K562 (cell line): ENCODE results near the gene AHCYL2. TPM values are rescaled to one million over a fixed set of nuclear protein-coding genes. Genes with fewer than 3 reads are reported as not detected.

Experiments
- DIDO1 ChIP-seq: fragments of 450-650 bp; IDR thresholded peaks from 2 replicates; pipeline ENCODE4 v1.6.1; 2016; ENCODE audit warnings: low read depth, missing biosample characterization, missing genetic modification characterization
- ETS2 ChIP-seq: IDR thresholded peaks from 2 replicates; pipeline ENCODE4 v1.6.1; 2016; ENCODE audit warnings: borderline replicate concordance, missing genetic modification characterization, mild to moderate bottlenecking, moderate library complexity, missing compliant biosample characterization; ENCODE audit not compliant: poor library complexity, severe bottlenecking
- EWSR1 ChIP-seq: fragments of 450-650 bp; IDR thresholded peaks from 2 replicates; pipeline ENCODE4 v1.6.1; 2018; ENCODE audit warnings: borderline replicate concordance, mild to moderate bottlenecking, low read depth, moderate library complexity; ENCODE audit not compliant: partially characterized antibody
- FOXP1 ChIP-seq: sonication (generic); formaldehyde crosslinking; IDR thresholded peaks from 2 replicates; pipeline ENCODE4 v1.8.0; 2022; ENCODE audit warnings: mild to moderate bottlenecking, missing genetic modification reagents
- MED1 ChIP-seq: sonication (generic); formaldehyde crosslinking; IDR thresholded peaks from 2 replicates; pipeline ENCODE4 v1.8.1; 2023; ENCODE audit warnings: missing genetic modification reagents, borderline replicate concordance
- MEF2D ChIP-seq: conservative IDR thresholded peaks from 2 replicates; pipeline ENCODE4 v1.6.1; 2016; ENCODE audit warnings: low read depth, missing genetic modification characterization, missing compliant biosample characterization
- NR2C2 ChIP-seq, 2 experiments: fragments of 200-800 bp in 1 of 2; sonication (Bioruptor generic) in 1 of 2; sonication (generic) in 1 of 2; formaldehyde crosslinking in 1 of 2; IDR thresholded peaks; 2 replicates each; pipeline versions ENCODE4 v1.6.1 to v1.8.0; 2016 to 2022; ENCODE audit warnings: mild to moderate bottlenecking in 1 of 2, missing compliant biosample characterization in 1 of 2, missing genetic modification characterization in 1 of 2, missing genetic modification reagents in 1 of 2
- NR4A1 ChIP-seq, 2 experiments: fragments of 250-450 bp in 1 of 2; fragments of 450-650 bp in 1 of 2; sonication (Bioruptor Pico) in 1 of 2; IDR thresholded peaks; 2 replicates each; pipeline versions ENCODE4 v1.4.0 to v1.6.1; 2016 to 2020; ENCODE audit warnings: mild to moderate bottlenecking in 2 of 2, missing compliant biosample characterization in 1 of 2, missing genetic modification characterization in 1 of 2, moderate library complexity in 1 of 2
- PCBP2 ChIP-seq: fragments of 200-400 bp; formaldehyde crosslinking; IDR thresholded peaks from 2 replicates; pipeline ENCODE4 v1.6.1; 2018; ENCODE audit warnings: low read length, low read depth, mild to moderate bottlenecking, moderate library complexity; ENCODE audit not compliant: poor library complexity, severe bottlenecking
- POLR2H ChIP-seq: IDR thresholded peaks from 2 replicates; pipeline ENCODE4 v1.6.1; 2016; ENCODE audit warnings: missing genetic modification characterization, low read depth, mild to moderate bottlenecking, control low read depth, missing compliant biosample characterization, moderate library complexity
- PRMT5 ChIP-seq: sonication (generic); formaldehyde crosslinking; IDR thresholded peaks from 2 replicates; pipeline ENCODE4 v1.5.0; 2020; ENCODE audit warnings: missing genetic modification reagents
- RBM15 ChIP-seq: fragments of 200-400 bp; formaldehyde crosslinking; IDR thresholded peaks from 2 replicates; pipeline ENCODE4 v1.6.1; 2018; ENCODE audit warnings: mild to moderate bottlenecking, low read length, moderate library complexity; ENCODE audit not compliant: insufficient read depth
- RFX5 ChIP-seq: IDR thresholded peaks from 2 replicates; pipeline ENCODE4 v1.6.1; 2011; ENCODE audit warnings: low read depth, mild to moderate bottlenecking, improper control_type of control experiment, low read length
- STAT5B ChIP-seq: fragments of 250-450 bp; sonication (Bioruptor Pico); IDR thresholded peaks from 2 replicates; pipeline ENCODE4 v1.8.0; 2021; ENCODE audit warnings: mild to moderate bottlenecking, inconsistent platforms
- TBP ChIP-seq: optimal IDR thresholded peaks from 2 replicates; pipeline ENCODE3; 2011; ENCODE audit warnings: low read depth, low read length, improper control_type of control experiment
- TFAM ChIP-seq: fragments of 250-450 bp; sonication (Bioruptor Pico); conservative IDR thresholded peaks from 2 replicates; pipeline ENCODE4 v1.5.0; 2021; ENCODE audit warnings: mild to moderate bottlenecking, moderate library complexity
- TRIM24 ChIP-seq, 2 experiments: fragments of 450-650 bp; IDR thresholded peaks; 2 replicates each; pipeline ENCODE4 v1.6.1; 2016
- YBX1 ChIP-seq: fragments of 450-650 bp; IDR thresholded peaks from 2 replicates; pipeline ENCODE4 v1.7.1; 2016; ENCODE audit warnings: mild to moderate bottlenecking
- ZFP1 ChIP-seq: fragments of 450-650 bp; formaldehyde crosslinking; IDR thresholded peaks from 2 replicates; pipeline ENCODE4 v1.4.0; 2020; ENCODE audit warnings: mild to moderate bottlenecking, mixed read lengths
- ZFP30 ChIP-seq: fragments of 250-450 bp; sonication (Bioruptor Pico); IDR thresholded peaks from 2 replicates; pipeline ENCODE4 v1.8.0; 2022; ENCODE audit warnings: moderate library complexity, mild to moderate bottlenecking, inconsistent platforms, borderline replicate concordance
- ZKSCAN1 ChIP-seq: fragments of 150-350 bp; IDR thresholded peaks from 2 replicates; pipeline ENCODE4 v1.6.1; 2016; ENCODE audit warnings: low read depth, low read length
- ZNF134 ChIP-seq: fragments of 250-450 bp; sonication (Bioruptor Pico); conservative IDR thresholded peaks from 2 replicates; pipeline ENCODE4 v1.4.0; 2020
- ZNF217 ChIP-seq: sonication (generic); formaldehyde crosslinking; IDR thresholded peaks from 2 replicates; pipeline ENCODE4 v1.8.0; 2022; ENCODE audit warnings: mild to moderate bottlenecking, missing genetic modification reagents
- ZNF224 ChIP-seq: sonication (generic); formaldehyde crosslinking; IDR thresholded peaks from 2 replicates; pipeline ENCODE4 v1.8.0; 2022; ENCODE audit warnings: mild to moderate bottlenecking, missing genetic modification reagents
- ZNF3 ChIP-seq: fragments of 250-450 bp; sonication (Bioruptor Pico); IDR thresholded peaks from 2 replicates; pipeline ENCODE4 v1.5.0; 2021; ENCODE audit warnings: mild to moderate bottlenecking, moderate library complexity
- ZNF830 ChIP-seq: fragments of 250-450 bp; sonication (Bioruptor Pico); IDR thresholded peaks from 2 replicates; pipeline ENCODE4 v1.5.0; 2021; ENCODE audit warnings: mild to moderate bottlenecking
- polyA plus RNA-seq, 8 experiments: library from polyadenylated mRNA; depleted of rRNA in 4 of 8; stranded (reverse) in 5 of 8; unstranded in 3 of 8; fragments of >200 nt; fragmentation: Nextera tagmentation in 2 of 8; fragmentation: Illumina TruSeq in 1 of 8; extraction: Ambion mirVana in 2 of 8; extraction: Trizol in 1 of 8; gene quantifications; 2 replicates each; pipeline versions ENCODE4 v1.2.1 to v1.2.3, GENCODE V29; 2011 to 2014; ENCODE audit warnings: inconsistent platforms in 1 of 8, missing spikeins in 1 of 8
- total RNA-seq, 7 experiments: library from RNA; depleted of rRNA in 6 of 7; stranded (reverse); fragments of >200 nt in 6 of 7; fragmentation: Illumina TruSeq in 2 of 7; extraction: Trizol in 2 of 7; gene quantifications; 2 replicates each; pipeline versions ENCODE4 v1.2.1 to v1.2.3, GENCODE V29; 2011 to 2021; ENCODE audit warnings: low replicate concordance in 1 of 7
- TF ChIP-seq, protein P1 (sequence below): sonication (generic); IDR thresholded peaks from 2 replicates; pipeline ENCODE4 v1.6.1; 2016

AHCYL2 gene
- total and polyA plus RNA-seq, 9 of the 15 experiments (the other 6 are each of a cell fraction or from before 2014, with no cell fraction given) = 0.93 to 10.5 (median 5.2) TPM

DNA sequence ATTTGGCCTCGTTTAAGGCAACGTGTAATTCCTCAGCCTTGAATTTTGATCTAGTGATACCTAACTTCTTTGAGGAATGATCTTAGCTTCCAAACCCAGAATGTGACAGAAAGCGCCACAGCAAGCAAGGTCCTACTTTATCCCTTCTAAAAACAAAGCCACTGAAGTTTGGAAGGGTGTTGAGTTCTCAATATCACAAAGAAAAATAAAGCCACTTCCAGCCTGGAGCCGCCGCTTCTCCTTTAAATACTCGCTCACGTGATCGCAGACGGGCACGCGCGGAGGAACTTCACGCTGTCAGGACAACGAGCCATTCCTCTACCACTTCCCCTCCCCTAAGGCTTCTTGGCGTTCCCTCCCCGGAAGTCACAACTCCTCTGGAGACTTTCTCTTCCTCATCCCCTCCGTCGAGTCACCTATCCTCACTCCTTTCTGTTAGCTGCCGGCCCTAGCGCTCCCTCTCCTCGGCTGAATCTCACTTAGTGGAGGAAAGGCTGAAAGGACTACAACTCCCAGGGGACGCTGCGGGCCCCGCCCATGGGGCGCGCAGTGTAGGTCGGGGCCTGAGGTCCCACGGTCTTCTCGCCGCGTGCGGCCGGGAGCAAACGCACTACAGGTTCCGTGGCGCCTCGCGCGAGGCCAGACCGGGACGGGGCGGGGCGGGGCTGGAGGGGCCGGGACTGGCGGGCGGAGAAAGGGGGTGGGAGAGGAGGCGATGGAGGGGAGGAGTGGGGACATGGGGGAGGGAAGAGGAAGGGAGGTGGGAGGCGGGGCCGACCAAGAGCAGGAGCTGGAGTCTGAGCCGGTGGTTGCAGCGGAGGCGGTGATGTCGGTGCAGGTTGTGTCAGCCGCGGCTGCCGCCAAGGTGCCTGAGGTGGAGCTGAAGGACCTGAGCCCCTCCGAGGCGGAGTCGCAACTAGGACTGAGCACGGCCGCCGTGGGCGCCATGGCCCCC is at the start of gene AHCYL2 (continued):
- TF ChIP-seq ZNF217 (CRISPR knock-in tag) (no peak), ZFP1 (CRISPR knock-in tag) (no peak), DIDO1 (tag) (peak; percentile 93), TRIM24 (IDR thresholded peaks at IDR 0.05) (peak in 1 of 2 experiments; percentile 71; a peak in 2 of 4 replicates), ETS2 (tag) (no peak), MED1 (CRISPR knock-in tag) (no peak), STAT5B (CRISPR knock-in tag) (no peak), RFX5 (0 out of 2 replicates have a peak, but pooled peaks have one; percentile 14), RBM15 (no peak), ZNF134 (peak; percentile 57; the same call in 1 of the 2 replicates), ZKSCAN1 (peak; percentile 66; the same call in 1 of the 2 replicates), PRMT5 (CRISPR knock-in tag) (no peak), TBP (peak; percentile 76), PCBP2 (no peak), TFAM (no peak), ZNF224 (CRISPR knock-in tag) (0 out of 2 replicates have a peak, but pooled peaks have one; percentile 71), POLR2H (tag) (no peak; the same call in 1 of the 2 replicates), FOXP1 (peak; percentile 79), EWSR1 (no peak), ZNF3 (CRISPR knock-in tag) (no peak), YBX1 (no peak), NR4A1 (CRISPR knock-in tag; IDR thresholded peaks at IDR 0.05) (no peak), NR4A1 (tag; IDR thresholded peaks at IDR 0.05) (peak; percentile 73; the same call in 1 of the 2 replicates), NR2C2 (CRISPR knock-in tag; IDR thresholded peaks at IDR 0.05) (peak; percentile 78), NR2C2 (tag; IDR thresholded peaks at IDR 0.05) (peak; percentile 96), ZFP30 (no peak), MEF2D (peak; percentile 68; the same call in 1 of the 2 replicates), ZNF830 (CRISPR knock-in tag) (no peak)
- TF ChIP-seq, protein P1, sequence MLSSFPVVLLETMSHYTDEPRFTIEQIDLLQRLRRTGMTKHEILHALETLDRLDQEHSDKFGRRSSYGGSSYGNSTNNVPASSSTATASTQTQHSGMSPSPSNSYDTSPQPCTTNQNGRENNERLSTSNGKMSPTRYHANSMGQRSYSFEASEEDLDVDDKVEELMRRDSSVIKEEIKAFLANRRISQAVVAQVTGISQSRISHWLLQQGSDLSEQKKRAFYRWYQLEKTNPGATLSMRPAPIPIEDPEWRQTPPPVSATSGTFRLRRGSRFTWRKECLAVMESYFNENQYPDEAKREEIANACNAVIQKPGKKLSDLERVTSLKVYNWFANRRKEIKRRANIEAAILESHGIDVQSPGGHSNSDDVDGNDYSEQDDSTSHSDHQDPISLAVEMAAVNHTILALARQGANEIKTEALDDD = no peak
